ENCODE data around the gene OR6P1.

Gene OR6P1

GRCh38 chr1:158520021-158520420, 50.4 kb downstream of the OR6P1 start:
- no peak for DNase-seq (ENCODE audit: extremely low read depth in 1 of 2, low read depth in 1 of 2)

GRCh38 chr1:158516966-158517365, 53.4 kb downstream of the OR6P1 start:
- no peak for DNase-seq (ENCODE audit: extremely low read depth in 1 of 2, low read depth in 1 of 2)
